DOHH2 (cell line): ENCODE data around the gene REG1A.

ENCODE experiments used
- EZH2phosphoT487 ChIP-seq: fragments of 200-600 bp; sonication (generic); IDR thresholded peaks from 2 replicates; pipeline ENCODE4 v1.6.1; 2017; ENCODE audit warnings: borderline replicate concordance, mild to moderate bottlenecking, antibody characterized with exemption, low read length, moderate library complexity, mixed read lengths
- TF ChIP-seq, protein P1 (sequence below): fragments of 200-600 bp; sonication (generic); IDR thresholded peaks from one replicate; pipeline ENCODE4 v1.5.1; 2014; ENCODE audit warnings: antibody characterized with exemption, mild to moderate bottlenecking, low read depth, low read length; ENCODE audit not compliant: poor library complexity, severe bottlenecking

DNA sequence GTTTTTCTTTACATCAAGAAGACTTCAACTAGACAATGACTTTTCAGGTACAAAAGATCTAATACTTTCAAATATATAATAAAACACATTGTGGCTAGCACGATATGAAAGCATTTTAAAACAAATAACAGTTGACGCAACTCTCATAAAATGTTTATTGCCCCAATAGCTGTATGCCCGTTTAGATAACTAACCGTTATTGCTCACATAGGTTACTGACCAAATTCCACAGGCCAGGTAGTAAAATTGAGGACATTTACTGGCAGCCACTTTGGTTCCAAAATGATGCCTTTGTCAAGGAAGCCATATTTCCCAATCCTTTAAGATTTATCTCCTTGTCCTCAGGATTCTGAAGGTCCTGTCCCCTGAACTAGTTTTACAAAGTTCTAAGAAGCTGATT is 29.6 kb upstream of the REG1A start:
- TF ChIP-seq, protein P1, sequence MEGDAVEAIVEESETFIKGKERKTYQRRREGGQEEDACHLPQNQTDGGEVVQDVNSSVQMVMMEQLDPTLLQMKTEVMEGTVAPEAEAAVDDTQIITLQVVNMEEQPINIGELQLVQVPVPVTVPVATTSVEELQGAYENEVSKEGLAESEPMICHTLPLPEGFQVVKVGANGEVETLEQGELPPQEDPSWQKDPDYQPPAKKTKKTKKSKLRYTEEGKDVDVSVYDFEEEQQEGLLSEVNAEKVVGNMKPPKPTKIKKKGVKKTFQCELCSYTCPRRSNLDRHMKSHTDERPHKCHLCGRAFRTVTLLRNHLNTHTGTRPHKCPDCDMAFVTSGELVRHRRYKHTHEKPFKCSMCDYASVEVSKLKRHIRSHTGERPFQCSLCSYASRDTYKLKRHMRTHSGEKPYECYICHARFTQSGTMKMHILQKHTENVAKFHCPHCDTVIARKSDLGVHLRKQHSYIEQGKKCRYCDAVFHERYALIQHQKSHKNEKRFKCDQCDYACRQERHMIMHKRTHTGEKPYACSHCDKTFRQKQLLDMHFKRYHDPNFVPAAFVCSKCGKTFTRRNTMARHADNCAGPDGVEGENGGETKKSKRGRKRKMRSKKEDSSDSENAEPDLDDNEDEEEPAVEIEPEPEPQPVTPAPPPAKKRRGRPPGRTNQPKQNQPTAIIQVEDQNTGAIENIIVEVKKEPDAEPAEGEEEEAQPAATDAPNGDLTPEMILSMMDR: no peak
- no peak for TF ChIP-seq EZH2phosphoT487
